C4-2B (cell line): Measurements from ENCODE around the gene C1orf74.

Experiments
- H3K27ac ChIP-seq: fragments of 450-650 bp; 2 replicates; pipeline ENCODE4 v1.5.1; 2017
- CTCF ChIP-seq: fragments of 450-650 bp; conservative IDR thresholded peaks from 2 replicates; pipeline ENCODE4 v1.5.1; 2017; ENCODE audit warnings: mild to moderate bottlenecking
- ZFX ChIP-seq: fragments of 450-650 bp; IDR thresholded peaks from 2 replicates; pipeline ENCODE4 v1.6.1; 2017

Gene C1orf74

GRCh38 chr1:209790286-209791193, 6.2 kb upstream of the C1orf74 start:
- TF ChIP-seq CTCF (no peak), ZFX (no peak)
- H3K27ac ChIP-seq: no peak overlapping the region

- no peak for TF ChIP-seq CTCF
- H3K27ac ChIP-seq: peak overlapping the region; percentile 72; the same call in 1 of the 2 replicates
Observed at GRCh38 chr1:209789245-209789644, 4.9 kb upstream of the C1orf74 start.

- H3K27ac ChIP-seq: peak overlapping the region; percentile 72; the same call in 1 of the 2 replicates
- TF ChIP-seq CTCF (no peak), ZFX (no peak)
Observed at GRCh38 chr1:209787551-209787950, 3.2 kb upstream of the C1orf74 start.

- H3K27ac ChIP-seq: no peak overlapping the region; the same call in 1 of the 2 replicates
- no peak for TF ChIP-seq ZFX
- TF ChIP-seq CTCF: no peak
Observed at GRCh38 chr1:209786146-209786545, 1.8 kb upstream of the C1orf74 start.

GRCh38 chr1:209785592-209785991, 1.2 kb upstream of the C1orf74 start:
- H3K27ac ChIP-seq: peak overlapping the region; percentile 89; the same call in 1 of the 2 replicates
- TF ChIP-seq CTCF: no peak
- TF ChIP-seq ZFX: no peak

- no peak for TF ChIP-seq CTCF
- TF ChIP-seq ZFX: no peak
- H3K27ac ChIP-seq: peak overlapping the region; percentile 89; the same call in 1 of the 2 replicates
Observed at GRCh38 chr1:209783386-209783785, 973 bp downstream of the C1orf74 start.

- H3K27ac ChIP-seq: no peak overlapping the region
- TF ChIP-seq ZFX: no peak
- no peak for TF ChIP-seq CTCF
Observed at GRCh38 chr1:209780268-209780667, 4.1 kb downstream of the C1orf74 start.
